ENCODE results near the gene SUPT6H.
"Not testable (repeated sequence)": the region's sequence is repeated elsewhere in the genome, so short reads cannot be mapped to it uniquely, and the experiment has no call there.

Gene SUPT6H

GRCh38 chr17:28648698-28649097 lies 13.3 kb upstream of the SUPT6H start:
- TF ChIP-seq CTCF (IDR thresholded peaks at IDR 0.05; ENCODE audit: low read depth, low read length, missing control alignments), result no peak
- no peak for DNase-seq (ENCODE audit: low read depth)
- no peak overlapping the region for H3K4me3 ChIP-seq (ENCODE audit: low read depth, low read length)

- no peak for TF ChIP-seq CTCF (IDR thresholded peaks at IDR 0.05; ENCODE audit: low read depth, low read length, missing control alignments)
- no peak for DNase-seq (ENCODE audit: low read depth)
These were observed 6.8 kb upstream of the SUPT6H start for GRCh38 chr17:28655160-28655559.

GRCh38 chr17:28657756-28658155 lies 4.2 kb upstream of the SUPT6H start:
- no peak overlapping the region for H3K4me3 ChIP-seq (ENCODE audit: low read depth, low read length)
- no peak for TF ChIP-seq CTCF (IDR thresholded peaks at IDR 0.05; ENCODE audit: low read depth, low read length, missing control alignments)
- DNase-seq (ENCODE audit: low read depth), result no peak

More at GRCh38 chr17:28655160-28655559, 6.8 kb upstream of the SUPT6H start:
- no peak overlapping the region for H3K4me3 ChIP-seq (ENCODE audit: low read depth, low read length)

DNA sequence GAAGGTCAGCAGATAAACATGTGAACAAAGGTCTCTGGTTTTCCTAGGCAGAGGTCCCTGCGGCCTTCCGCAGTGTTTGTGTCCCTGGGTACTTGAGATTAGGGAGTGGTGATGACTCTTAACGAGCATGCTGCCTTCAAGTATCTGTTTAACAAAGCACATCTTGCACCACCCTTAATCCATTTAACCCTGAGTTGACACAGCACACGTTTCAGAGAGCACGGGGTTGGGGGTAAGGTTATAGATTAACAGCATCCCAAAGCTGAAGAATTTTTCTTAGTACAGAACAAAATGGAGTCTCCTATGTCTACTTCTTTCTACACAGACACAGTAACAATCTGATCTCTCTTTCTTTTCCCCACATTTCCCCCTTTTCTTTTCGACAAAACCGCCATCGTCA lies 3.7 kb upstream of the SUPT6H start:
- not testable (repeated sequence) for DNase-seq (ENCODE audit: low read depth); H3K4me3 ChIP-seq (ENCODE audit: low read depth, low read length)

- not testable (repeated sequence) for DNase-seq (ENCODE audit: low read depth)
These were observed 3.1 kb upstream of the SUPT6H start for GRCh38 chr17:28658766-28659496.

DNA sequence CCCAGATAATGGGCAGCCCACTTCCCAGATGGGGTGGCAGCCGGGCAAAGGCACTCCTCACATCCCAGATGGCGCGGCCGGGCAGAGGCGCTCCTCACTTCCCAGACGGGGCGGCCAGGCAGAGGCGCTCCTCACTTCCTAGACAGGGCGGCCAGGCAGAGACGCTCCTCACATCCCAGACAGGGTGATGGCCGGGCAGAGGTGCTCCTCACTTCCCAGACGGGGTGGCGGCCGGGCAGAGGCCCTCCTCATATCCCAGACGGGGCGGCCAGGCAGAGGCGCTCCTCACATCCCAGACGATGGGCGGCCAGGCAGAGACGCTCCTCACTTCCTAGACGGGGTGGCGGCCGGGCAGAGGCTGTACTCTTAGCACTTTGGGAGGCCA lies 2.5 kb upstream of the SUPT6H start:
- not testable (repeated sequence) for DNase-seq (ENCODE audit: low read depth); H3K4me3 ChIP-seq (ENCODE audit: low read depth, low read length)

More at GRCh38 chr17:28658766-28659496, 3.1 kb upstream of the SUPT6H start:
- not testable (repeated sequence) for H3K4me3 ChIP-seq (ENCODE audit: low read depth, low read length)

DNA sequence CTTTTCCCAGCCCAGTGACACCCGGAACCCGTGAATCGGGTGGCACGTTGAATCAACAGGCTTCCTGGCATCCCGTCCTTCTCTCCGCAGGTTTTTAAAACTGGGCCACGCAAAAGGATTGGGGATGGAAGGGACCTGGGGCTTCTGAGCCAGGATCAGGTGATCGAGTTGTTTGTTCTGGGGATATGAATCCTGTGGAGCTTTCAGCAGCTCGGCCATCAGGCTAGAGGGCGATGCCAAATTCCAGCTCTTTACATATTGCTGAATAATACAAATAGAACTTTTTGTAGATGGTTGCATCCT lies 473 bp downstream of the SUPT6H start:
- peak overlapping the region; percentile 74 for H3K4me3 ChIP-seq (ENCODE audit: low read depth, low read length)
- no peak for DNase-seq (ENCODE audit: low read depth)
- no peak for TF ChIP-seq CTCF (IDR thresholded peaks at IDR 0.05; ENCODE audit: low read depth, low read length, missing control alignments)

GRCh38 chr17:28663723-28664122 lies 1.7 kb downstream of the SUPT6H start:
- no peak for TF ChIP-seq CTCF (IDR thresholded peaks at IDR 0.05; ENCODE audit: low read depth, low read length, missing control alignments)
- no peak for DNase-seq (ENCODE audit: low read depth)
- H3K4me3 ChIP-seq (ENCODE audit: low read depth, low read length), result peak overlapping the region; percentile 74; the same call in 1 of the 2 replicates

- H3K4me3 ChIP-seq (ENCODE audit: low read depth, low read length), result no peak overlapping the region
- no peak for DNase-seq (ENCODE audit: low read depth)
- no peak for TF ChIP-seq CTCF (IDR thresholded peaks at IDR 0.05; ENCODE audit: low read depth, low read length, missing control alignments)
These were observed 4.0 kb downstream of the SUPT6H start for GRCh38 chr17:28665994-28666393.
